ENCODE data around the gene LRIT3.

Gene LRIT3

GRCh38 chr4:109908731-109909130, 60.8 kb downstream of the LRIT3 start:
- no peak for DNase-seq (ENCODE audit: low spot score)

- no peak for DNase-seq (ENCODE audit: low spot score)
These were observed 62.3 kb downstream of the LRIT3 start for GRCh38 chr4:109910256-109910655.

GRCh38 chr4:109912706-109913595, 65.0 kb downstream of the LRIT3 start, which contains the start of gene EGF:
EGF (plus strand) TSS chr4:109912883; CDS start chr4:109913336, 453 bp downstream.
- DNase-seq (ENCODE audit: low spot score): no peak

- DNase-seq (ENCODE audit: low spot score): no peak
These were observed 65.8 kb downstream of the LRIT3 start for GRCh38 chr4:109913596-109914241.

- no peak for DNase-seq (ENCODE audit: low spot score)
These were observed 66.4 kb downstream of the LRIT3 start for GRCh38 chr4:109914322-109914721.

GRCh38 chr4:109915385-109916026, 67.6 kb downstream of the LRIT3 start:
- DNase-seq (ENCODE audit: low spot score): no peak

GRCh38 chr4:109916027-109916409, 68.1 kb downstream of the LRIT3 start:
- no peak for DNase-seq (ENCODE audit: low spot score)

GRCh38 chr4:109921384-109921808, 73.5 kb downstream of the LRIT3 start:
- DNase-seq (ENCODE audit: low spot score): no peak
